Activated T-helper 1 cell treated with anti-CD3 and anti-CD28 coated beads, Interleukin-12 subunit alpha, Interleukin-12 subunit beta, Interleukin-2, Interleukin-4 antibody, amounts not matched to agents 30 ng/mL and 10 ng/mL and 1 ng/mL, durations not matched to agents 14 hours and 24 hours and 36 hours (primary cell): ENCODE results near the gene SHF. TPM values are rescaled to one million over a fixed set of nuclear protein-coding genes. Genes with fewer than 3 reads are reported as not detected.
"Not testable (repeated sequence)": the region's sequence is repeated elsewhere in the genome, so short reads cannot be mapped to it uniquely, and the experiment has no call there.

Experiments
- DNase-seq: peaks from one replicate; pipeline ENCODE4 v3.0.0; 2021; ENCODE audit warnings: low spot score
- H3K27ac Mint-ChIP-seq: one replicate; pipeline ENCODE4 v1.8.0; 2021; ENCODE audit warnings: mild to moderate bottlenecking, mixed read lengths
- H3K27me3 Mint-ChIP-seq: one replicate; pipeline ENCODE4 v1.8.0; 2022; ENCODE audit warnings: mild to moderate bottlenecking, moderate library complexity, mixed read lengths; ENCODE audit not compliant: insufficient read depth
- H3K36me3 Mint-ChIP-seq: one replicate; pipeline ENCODE4 v1.8.0; 2021; ENCODE audit warnings: low read depth, mixed read lengths
- H3K4me1 Mint-ChIP-seq: one replicate; pipeline ENCODE4 v1.8.0; 2021; ENCODE audit warnings: low read depth, mixed read lengths
- H3K4me3 Mint-ChIP-seq: one replicate; pipeline ENCODE4 v1.8.0; 2021; ENCODE audit warnings: mild to moderate bottlenecking, moderate library complexity, mixed read lengths
- H3K9me3 Mint-ChIP-seq: one replicate; pipeline ENCODE4 v1.8.0; 2021; ENCODE audit warnings: mixed read lengths
- intact Hi-C: fragments of 100-400 bp; cut with micrococcal nuclease; formaldehyde crosslinking; loops from one replicate; pipeline ENCODE4 v1.15.1; 2024
- total RNA-seq: library from RNA; stranded (reverse); gene quantifications from 2 replicates; pipeline ENCODE4 v1.2.3, GENCODE V29; 2022

Gene SHF
- total RNA-seq, 1 donor from 2014 or later = 16.3 TPM

DNA sequence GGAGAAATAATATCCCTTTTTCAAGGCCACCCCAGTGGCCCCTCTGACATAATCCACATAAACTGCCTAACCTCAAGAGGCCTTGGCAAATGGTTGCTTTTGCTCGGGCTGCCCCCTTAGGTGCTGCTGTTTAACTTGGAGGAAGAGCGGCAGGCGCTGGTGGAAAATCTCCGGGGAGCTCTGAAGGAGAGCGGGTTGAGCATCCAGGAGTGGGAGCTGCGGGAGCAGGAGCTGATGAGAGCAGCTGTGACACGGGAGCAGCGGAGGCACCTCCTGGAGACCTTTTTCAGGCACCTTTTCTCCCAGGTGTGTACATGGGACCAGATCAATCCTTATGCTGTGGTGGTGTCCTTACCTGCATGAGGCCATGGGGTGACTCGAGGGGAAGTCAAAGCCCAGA is 43.0 kb downstream of the SHF start:
- H3K27ac Mint-ChIP-seq = no peak overlapping the region
- H3K27me3 Mint-ChIP-seq = peaks cover 2% of the 10 kb centered on the region
- H3K4me1 Mint-ChIP-seq = no peaks in the 10 kb centered on the region
- H3K9me3 Mint-ChIP-seq = no peaks in the 10 kb centered on the region
- H3K4me3 Mint-ChIP-seq = no peak overlapping the region
- DNase-seq = no peak
- intact Hi-C loops = no loop called here
- H3K36me3 Mint-ChIP-seq = no peaks in the 10 kb centered on the region

DNA sequence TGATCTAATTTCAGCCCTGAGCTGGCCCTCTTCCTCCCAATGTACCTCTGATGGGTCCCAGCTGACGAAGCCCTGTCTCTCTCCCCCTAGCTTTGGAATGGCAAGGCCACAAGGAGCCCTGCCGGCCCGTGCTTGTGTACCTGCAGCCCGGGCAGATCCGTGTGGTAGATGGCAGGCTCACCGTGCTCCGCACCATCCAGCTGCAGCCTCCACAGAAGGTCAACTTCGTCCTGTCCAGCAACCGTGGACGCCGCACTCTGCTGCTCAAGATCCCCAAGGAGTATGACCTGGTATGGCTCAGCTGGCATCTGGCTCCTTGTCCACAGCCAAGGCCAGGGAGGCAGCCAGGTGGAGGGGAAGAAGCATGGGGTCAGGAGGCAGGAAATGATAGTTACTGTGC is 43.8 kb downstream of the SHF start:
- H3K27me3 Mint-ChIP-seq = peaks cover 2% of the 10 kb centered on the region
- H3K9me3 Mint-ChIP-seq = no peaks in the 10 kb centered on the region
- no peaks in the 10 kb centered on the region for H3K36me3 Mint-ChIP-seq
- intact Hi-C loops = no loop called here
- no peak overlapping the region for H3K4me3 Mint-ChIP-seq
- no peak for DNase-seq
- H3K4me1 Mint-ChIP-seq = no peaks in the 10 kb centered on the region
- no peak overlapping the region for H3K27ac Mint-ChIP-seq

GRCh38 chr15:45143056-45143455 is 44.7 kb downstream of the SHF start:
- intact Hi-C loops = no loop called here
- Mint-ChIP-seq H3K4me1 (no peaks in the 10 kb centered on the region), H3K4me3 (no peak overlapping the region), H3K27me3 (peaks cover 2% of the 10 kb centered on the region), H3K27ac (no peak overlapping the region), H3K9me3 (no peaks in the 10 kb centered on the region), H3K36me3 (no peaks in the 10 kb centered on the region)
- DNase-seq = no peak

DNA sequence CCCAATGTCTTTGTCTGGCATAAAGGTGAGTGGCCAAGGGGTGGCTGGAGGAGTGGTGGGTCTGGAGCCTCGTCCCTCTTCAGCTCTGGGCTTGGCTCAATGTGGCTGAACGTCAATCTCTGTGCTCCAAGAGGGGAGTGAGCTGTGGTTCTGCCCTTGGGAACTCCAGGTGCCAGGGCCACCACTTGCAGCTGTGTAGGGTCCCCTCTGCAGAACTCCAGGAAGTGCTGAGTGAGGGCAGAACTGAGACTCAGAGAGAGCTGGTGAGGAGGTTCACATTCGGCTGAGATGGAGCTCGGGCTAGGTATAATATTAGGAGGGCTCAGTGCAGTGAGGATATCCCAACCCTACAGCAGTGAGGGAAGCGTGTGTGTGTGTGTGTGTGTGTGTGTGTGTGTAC is 46.4 kb downstream of the SHF start:
- Mint-ChIP-seq H3K27ac (no peak overlapping the region), H3K9me3 (no peaks in the 10 kb centered on the region), H3K4me3 (no peak overlapping the region), H3K36me3 (no peaks in the 10 kb centered on the region), H3K27me3 (peaks cover 8% of the 10 kb centered on the region), H3K4me1 (peaks cover 2% of the 10 kb centered on the region)
- no peak for DNase-seq
- intact Hi-C loops = no loop called here

DNA sequence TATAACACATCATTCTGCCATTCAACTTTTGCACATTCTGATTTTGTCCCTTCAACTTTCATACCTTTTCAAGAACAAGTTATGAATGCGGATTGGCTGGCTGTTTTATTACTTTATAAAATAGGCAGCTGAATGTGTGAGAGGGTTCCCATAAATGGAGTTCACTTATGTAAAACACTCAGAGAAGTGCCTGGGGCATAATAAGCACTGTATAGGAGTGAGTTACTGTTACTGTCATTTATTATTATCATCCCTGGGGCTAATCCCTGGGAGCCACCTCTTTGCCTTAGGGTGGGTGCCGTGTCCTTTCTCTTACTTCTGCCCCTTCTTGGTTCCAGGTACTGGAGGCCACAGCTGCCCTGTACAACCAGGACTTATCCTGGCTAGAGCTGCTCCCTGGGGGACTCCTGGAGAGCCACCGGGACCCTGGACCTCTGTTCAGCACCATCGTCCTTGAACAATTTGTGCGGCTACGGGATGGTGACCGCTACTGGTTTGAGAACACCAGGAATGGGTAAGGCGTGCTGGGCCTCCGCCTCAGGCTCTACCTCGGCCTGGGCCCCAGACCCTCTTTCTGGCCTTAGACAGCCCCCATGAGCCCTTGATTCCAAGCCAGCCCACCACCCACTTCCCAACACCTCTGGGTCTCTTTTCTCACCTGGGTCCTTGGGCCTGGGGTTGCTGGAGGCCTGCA is 47.1 kb downstream of the SHF start:
- Mint-ChIP-seq H3K9me3 (no peaks in the 10 kb centered on the region), H3K27ac (no peak overlapping the region), H3K4me3 (no peak overlapping the region), H3K36me3 (no peaks in the 10 kb centered on the region), H3K27me3 (peaks cover 10% of the 10 kb centered on the region), H3K4me1 (peaks cover 5% of the 10 kb centered on the region)
- intact Hi-C loops = no loop called here
- DNase-seq = no peak

- H3K9me3 Mint-ChIP-seq = no peaks in the 10 kb centered on the region
- H3K27me3 Mint-ChIP-seq = peaks cover 13% of the 10 kb centered on the region
- no peak overlapping the region for H3K27ac Mint-ChIP-seq
- H3K4me1 Mint-ChIP-seq = peaks cover 5% of the 10 kb centered on the region
- H3K4me3 Mint-ChIP-seq = no peak overlapping the region
- H3K36me3 Mint-ChIP-seq = no peaks in the 10 kb centered on the region
- intact Hi-C loops = no loop called here
- no peak for DNase-seq
These were observed 48.0 kb downstream of the SHF start for GRCh38 chr15:45139770-45140169.

GRCh38 chr15:45138814-45139765 is 48.7 kb downstream of the SHF start:
- Mint-ChIP-seq H3K4me1 (peaks cover 5% of the 10 kb centered on the region), H3K27ac (no peak overlapping the region), H3K27me3 (peaks cover 19% of the 10 kb centered on the region), H3K36me3 (no peaks in the 10 kb centered on the region), H3K4me3 (no peak overlapping the region), H3K9me3 (no peaks in the 10 kb centered on the region)
- intact Hi-C loops = no loop called here
- no peak for DNase-seq

GRCh38 chr15:45137703-45138102 is 50.1 kb downstream of the SHF start:
- H3K4me3 Mint-ChIP-seq = no peak overlapping the region
- no peak for DNase-seq
- H3K27me3 Mint-ChIP-seq = peaks cover 30% of the 10 kb centered on the region
- no peaks in the 10 kb centered on the region for H3K36me3 Mint-ChIP-seq
- peaks cover 5% of the 10 kb centered on the region for H3K4me1 Mint-ChIP-seq
- no peaks in the 10 kb centered on the region for H3K9me3 Mint-ChIP-seq
- intact Hi-C loops = no loop called here
- no peak overlapping the region for H3K27ac Mint-ChIP-seq

DNA sequence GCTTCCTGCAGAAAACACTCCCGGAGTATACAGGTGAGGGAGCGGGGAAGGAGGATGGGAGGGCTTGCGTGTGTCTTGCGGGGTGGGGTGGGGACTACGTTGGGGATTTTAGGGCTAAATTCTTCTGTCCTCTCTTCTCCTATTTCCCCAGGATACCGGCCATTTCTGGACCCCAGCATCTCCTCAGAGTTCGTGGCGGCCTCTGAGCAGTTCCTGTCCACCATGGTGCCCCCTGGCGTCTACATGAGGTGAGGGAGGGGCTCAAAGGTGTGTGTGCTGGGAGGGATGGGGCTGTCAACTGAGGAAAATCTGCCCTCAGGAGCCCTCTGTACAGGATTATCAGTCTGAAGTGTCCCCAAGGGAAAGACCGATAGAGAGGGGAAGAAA is 51.4 kb downstream of the SHF start:
- no peak overlapping the region for H3K27ac Mint-ChIP-seq
- no peak for DNase-seq
- H3K27me3 Mint-ChIP-seq = peaks cover 40% of the 10 kb centered on the region
- H3K4me3 Mint-ChIP-seq = no peak overlapping the region
- H3K9me3 Mint-ChIP-seq = no peaks in the 10 kb centered on the region
- intact Hi-C loops = no loop called here
- peaks cover 5% of the 10 kb centered on the region for H3K4me1 Mint-ChIP-seq
- no peaks in the 10 kb centered on the region for H3K36me3 Mint-ChIP-seq

DNA sequence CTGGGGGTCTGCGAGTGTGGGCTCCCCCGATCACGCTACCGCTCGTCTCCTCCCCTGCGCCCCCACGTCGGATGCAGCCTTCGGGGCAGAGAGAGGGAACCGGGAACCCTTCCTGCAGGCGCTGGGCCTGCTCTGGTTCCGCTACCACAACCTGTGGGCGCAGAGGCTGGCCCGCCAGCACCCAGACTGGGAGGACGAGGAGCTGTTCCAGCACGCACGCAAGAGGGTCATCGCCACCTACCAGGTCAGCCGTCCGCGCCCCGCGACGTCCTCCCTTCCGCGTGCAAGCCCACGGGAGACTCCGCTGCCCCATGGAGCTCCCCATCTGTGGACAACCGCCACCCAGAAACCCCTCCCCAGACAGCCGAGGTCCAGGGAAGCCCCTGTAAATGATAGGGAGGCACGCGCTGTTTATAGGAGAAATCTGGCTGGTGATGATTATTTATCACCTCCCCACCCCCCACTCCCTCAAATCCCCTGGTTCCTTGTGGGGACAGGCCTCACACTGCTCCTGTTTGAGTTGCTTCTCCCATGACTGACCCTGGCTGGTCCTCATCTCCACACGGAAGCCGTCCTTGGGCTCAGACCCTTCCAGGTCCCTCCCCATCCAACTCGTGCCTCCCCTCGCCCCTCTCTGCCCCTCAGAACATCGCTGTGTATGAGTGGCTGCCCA is 51.9 kb downstream of the SHF start:
- H3K36me3 Mint-ChIP-seq, intact Hi-C loops, H3K4me3 Mint-ChIP-seq, H3K4me1 Mint-ChIP-seq, H3K9me3 Mint-ChIP-seq, H3K27ac Mint-ChIP-seq, DNase-seq: not testable (repeated sequence)
- H3K27me3 Mint-ChIP-seq = peaks cover 44% of the 10 kb centered on the region

GRCh38 chr15:45134682-45135604 is 52.8 kb downstream of the SHF start:
- Mint-ChIP-seq H3K4me3 (peak overlapping the region; percentile 52), H3K4me1 (peaks cover 5% of the 10 kb centered on the region), H3K9me3 (no peaks in the 10 kb centered on the region), H3K36me3 (no peaks in the 10 kb centered on the region), H3K27me3 (peaks cover 50% of the 10 kb centered on the region), H3K27ac (no peak overlapping the region)
- no peak for DNase-seq
- intact Hi-C loops = no loop called here

GRCh38 chr15:45134046-45134445 is 53.7 kb downstream of the SHF start:
- Mint-ChIP-seq H3K9me3 (no peaks in the 10 kb centered on the region), H3K4me1 (peaks cover 5% of the 10 kb centered on the region), H3K27me3 (peaks cover 51% of the 10 kb centered on the region), H3K4me3 (no peak overlapping the region), H3K27ac (no peak overlapping the region), H3K36me3 (no peaks in the 10 kb centered on the region)
- intact Hi-C loops = no loop called here
- DNase-seq = no peak
